ENCODE results near the gene KIF19. TPM values are rescaled to one million over a fixed set of nuclear protein-coding genes. Genes with fewer than 3 reads are reported as not detected.

The KIF19 gene
- total RNA-seq, 2 experiments from 2014 or later, result 0.37 TPM

DNA sequence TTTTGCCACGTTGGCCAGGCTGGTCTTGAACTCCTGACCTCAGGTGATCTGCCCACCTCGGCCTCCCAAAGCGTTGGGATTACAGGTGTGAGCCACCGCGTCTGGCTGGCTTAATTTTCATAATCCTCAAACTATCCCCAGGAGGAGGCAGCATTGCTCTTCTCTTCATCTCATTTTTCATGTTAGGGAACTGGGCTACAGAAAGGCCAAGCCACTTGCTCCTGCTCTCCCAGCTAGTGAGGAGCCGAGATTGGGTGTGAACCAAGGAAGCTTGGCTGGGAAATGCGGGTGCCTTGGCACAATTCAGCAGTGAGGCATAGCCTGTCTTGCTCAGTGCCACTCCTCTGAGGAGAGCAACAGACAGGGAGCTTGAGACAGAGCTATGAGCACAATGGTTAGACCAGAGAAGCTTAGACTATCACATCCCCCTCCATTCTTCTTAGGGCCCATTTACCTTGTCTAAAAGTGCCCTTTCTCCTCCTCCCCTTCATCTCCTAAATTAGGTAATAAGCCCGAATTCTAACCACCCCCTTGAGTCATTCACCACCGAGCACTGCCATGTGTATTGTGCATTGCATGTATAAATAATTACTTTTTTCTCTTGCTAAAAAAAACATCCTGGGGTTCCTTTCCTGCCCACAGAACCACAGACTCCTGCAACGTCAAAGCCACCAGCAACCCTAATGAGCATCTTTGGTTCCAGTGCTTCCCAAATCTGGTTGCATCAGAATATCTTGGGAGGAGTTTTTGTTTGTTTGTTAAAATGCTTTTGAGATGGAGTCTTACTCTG, 20.0 kb upstream of the KIF19 start:
- Mint-ChIP-seq H3K27me3 (ENCODE audit: low read depth) (peaks cover 4% of the 10 kb centered on the region), H3K27ac (no peak overlapping the region), H3K36me3 (ENCODE audit: low read depth) (no peaks in the 10 kb centered on the region), H3K9me3 (ENCODE audit: insufficient read depth) (no peaks in the 10 kb centered on the region), H3K4me1 (ENCODE audit: low read depth) (peaks cover 20% of the 10 kb centered on the region), H3K4me3 (no peak overlapping the region)
- DNase-seq, result no peak
- ChIA-PET POLR2A (no interaction called here), CTCF (interaction anchor here (0.9 to 1.3 kb wide), 3 partner anchors 10 to 47 kb away, joined by 3 to 4 read pairs (median 3); no protein-coding TSS in a partner anchor)
- no peak for ATAC-seq

DNA sequence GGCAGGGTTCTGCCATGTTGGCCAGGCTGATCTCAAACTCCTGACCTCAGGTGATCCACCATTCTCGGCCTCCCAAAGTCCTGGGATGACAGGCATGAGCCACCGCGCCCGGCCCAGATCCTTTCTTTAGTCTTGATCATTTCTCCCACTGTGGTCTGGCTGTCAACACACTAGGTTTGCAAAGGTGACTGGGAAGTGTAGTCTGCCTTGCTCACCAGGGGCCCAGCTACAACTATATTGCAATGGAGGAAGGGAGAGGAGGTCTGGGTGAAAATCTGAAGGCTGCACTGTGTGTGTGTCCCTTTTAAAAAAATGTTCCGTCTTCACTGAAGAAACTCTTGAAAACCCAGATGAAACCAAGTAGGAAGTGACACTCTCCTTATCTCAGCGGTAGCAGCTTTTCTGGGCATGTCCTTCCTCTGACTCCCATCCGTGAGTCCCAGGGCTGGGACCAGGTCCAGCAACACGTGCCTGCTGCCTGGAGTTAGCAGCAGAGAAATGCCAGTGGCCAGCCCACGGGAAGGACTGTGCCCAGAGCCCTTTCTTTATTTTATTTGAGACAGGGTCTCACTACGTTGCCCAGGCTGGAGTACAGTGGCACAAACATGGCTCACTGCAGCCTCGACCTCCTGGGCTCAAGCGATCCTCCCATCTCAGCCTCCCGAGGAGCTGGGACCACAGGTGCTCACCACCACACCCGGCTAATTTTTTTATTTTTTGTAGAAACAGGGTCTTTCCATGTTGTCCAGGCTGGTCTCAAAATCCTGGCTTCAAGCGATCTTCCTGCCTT, 17.8 kb upstream of the KIF19 start:
- ChIA-PET POLR2A (no interaction called here), CTCF (interaction anchor here (1.6 kb wide), 1 partner anchor 60 kb away, joined by 4 read pairs; no protein-coding TSS in a partner anchor)
- Mint-ChIP-seq H3K4me1 (ENCODE audit: low read depth) (peaks cover 17% of the 10 kb centered on the region), H3K4me3 (no peak overlapping the region), H3K36me3 (ENCODE audit: low read depth) (no peaks in the 10 kb centered on the region), H3K27ac (no peak overlapping the region), H3K27me3 (ENCODE audit: low read depth) (peaks cover 4% of the 10 kb centered on the region), H3K9me3 (ENCODE audit: insufficient read depth) (no peaks in the 10 kb centered on the region)
- ATAC-seq (no peak), DNase-seq (no peak)

DNA sequence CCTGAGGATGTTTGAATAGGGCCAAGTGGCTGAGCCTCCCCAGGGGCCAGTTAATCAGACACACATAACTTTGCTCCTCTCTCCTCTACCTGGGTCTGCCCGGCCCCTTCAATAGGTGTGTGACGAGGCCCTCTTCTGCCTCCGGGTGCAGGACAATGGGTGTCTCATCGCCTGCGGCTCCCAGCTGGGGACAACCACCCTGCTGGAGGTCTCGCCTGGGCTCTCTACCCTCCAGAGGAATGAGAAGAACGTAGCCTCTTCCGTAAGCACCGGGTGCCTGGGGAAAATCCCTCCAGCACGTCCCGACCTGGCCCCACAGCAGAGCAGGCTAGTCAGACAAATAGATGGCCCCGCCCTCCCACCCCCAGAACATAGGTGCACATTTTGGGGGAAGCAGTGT, 16.1 kb upstream of the KIF19 start:
- Mint-ChIP-seq H3K36me3 (ENCODE audit: low read depth) (no peaks in the 10 kb centered on the region), H3K27me3 (ENCODE audit: low read depth) (peaks cover 4% of the 10 kb centered on the region), H3K9me3 (ENCODE audit: insufficient read depth) (no peaks in the 10 kb centered on the region), H3K4me1 (ENCODE audit: low read depth) (peaks cover 17% of the 10 kb centered on the region), H3K27ac (no peak overlapping the region), H3K4me3 (no peak overlapping the region)
- ATAC-seq (no peak), DNase-seq (no peak)
- ChIA-PET POLR2A (interaction anchor here (0.7 kb wide), 1 partner anchor 26 kb away, joined by 4 read pairs; no protein-coding TSS in a partner anchor), CTCF (no interaction called here)

DNA sequence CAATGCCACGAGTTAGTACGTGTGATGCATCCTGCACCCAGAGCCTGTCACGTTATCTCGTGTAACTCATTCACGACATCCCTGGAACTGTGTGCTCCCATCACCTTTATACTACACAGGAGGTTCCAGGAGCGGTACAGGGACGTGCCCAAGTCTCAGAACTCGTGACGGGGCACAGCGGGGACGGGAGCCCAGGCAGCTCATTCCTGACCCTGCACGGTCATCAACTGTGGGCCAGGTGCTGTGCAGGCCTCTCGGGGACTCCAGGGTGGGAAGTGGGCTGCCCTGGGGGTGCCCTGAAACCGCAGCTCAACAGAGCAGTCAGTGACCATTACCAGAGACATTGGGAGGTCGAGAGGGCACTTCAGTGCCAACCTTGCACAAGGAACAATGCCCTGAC, 11.1 kb upstream of the KIF19 start:
- ChIA-PET CTCF (no interaction called here), POLR2A (no interaction called here)
- no peaks in the 10 kb centered on the region for H3K4me1 Mint-ChIP-seq (ENCODE audit: low read depth)
- H3K4me3 Mint-ChIP-seq, result no peak overlapping the region
- no peak for ATAC-seq
- DNase-seq, result no peak
- H3K27ac Mint-ChIP-seq, result no peak overlapping the region
- no peaks in the 10 kb centered on the region for H3K27me3 Mint-ChIP-seq (ENCODE audit: low read depth)
- H3K9me3 Mint-ChIP-seq (ENCODE audit: insufficient read depth), result no peaks in the 10 kb centered on the region
- H3K36me3 Mint-ChIP-seq (ENCODE audit: low read depth), result no peaks in the 10 kb centered on the region

DNA sequence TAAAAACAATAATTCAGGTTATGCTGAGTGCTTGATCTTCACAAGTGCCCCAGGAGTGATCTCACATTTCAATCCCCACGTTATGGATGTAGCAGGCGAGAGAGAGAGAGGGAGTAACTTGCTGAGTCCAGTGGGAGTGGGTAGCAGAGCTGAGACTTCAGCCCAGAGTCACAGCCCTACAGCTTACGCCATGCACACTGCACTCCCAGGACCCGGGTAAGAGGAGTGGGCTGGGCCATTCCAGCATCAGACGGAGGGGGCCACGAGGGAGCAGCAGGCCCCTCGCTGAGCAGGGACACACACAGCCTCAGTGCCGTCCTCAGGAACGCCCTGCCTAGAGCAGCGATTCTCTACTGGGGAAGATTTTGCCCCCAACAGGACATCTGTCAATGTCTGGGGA, 9.8 kb upstream of the KIF19 start:
- CTCF ChIA-PET, result interaction anchor here (1.9 kb wide), 1 partner anchor 15 kb away, joined by 4 read pairs; no protein-coding TSS in a partner anchor
- no peaks in the 10 kb centered on the region for H3K36me3 Mint-ChIP-seq (ENCODE audit: low read depth)

DNA sequence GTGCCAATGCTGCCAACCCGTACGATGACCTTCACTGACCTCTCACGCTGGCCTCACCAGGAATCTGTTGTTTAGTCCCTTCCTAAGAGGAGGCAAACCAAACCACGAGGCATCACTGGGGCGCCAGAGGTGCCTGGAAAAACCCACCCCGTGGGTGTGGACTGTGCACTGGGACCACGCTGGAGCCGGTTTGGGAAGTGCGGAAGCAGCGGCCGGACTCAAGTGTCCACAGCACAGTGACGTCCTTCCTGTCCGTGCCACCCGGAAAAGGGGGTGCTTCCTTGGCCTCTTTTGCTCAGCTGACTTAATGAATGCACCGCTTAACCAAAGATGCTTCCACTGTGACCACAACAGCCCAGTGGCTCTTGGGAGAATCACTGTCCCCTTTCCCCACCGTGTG, 9.0 kb upstream of the KIF19 start:
- Mint-ChIP-seq H3K4me3 (no peak overlapping the region), H3K27ac (no peak overlapping the region), H3K9me3 (ENCODE audit: insufficient read depth) (no peaks in the 10 kb centered on the region), H3K27me3 (ENCODE audit: low read depth) (peaks cover 5% of the 10 kb centered on the region), H3K36me3 (ENCODE audit: low read depth) (no peaks in the 10 kb centered on the region), H3K4me1 (ENCODE audit: low read depth) (no peaks in the 10 kb centered on the region)
- ChIA-PET CTCF (interaction anchor here (1.9 kb wide), 1 partner anchor 16 kb away, joined by 4 read pairs; no protein-coding TSS in a partner anchor), POLR2A (no interaction called here)
- DNase-seq, result no peak
- ATAC-seq, result no peak

More for the DNA sequence above, 9.8 kb upstream of the KIF19 start:
- no peak overlapping the region for H3K4me3 Mint-ChIP-seq
- POLR2A ChIA-PET, result no interaction called here
- DNase-seq, result no peak
- H3K27ac Mint-ChIP-seq, result no peak overlapping the region
- ATAC-seq, result no peak
- H3K9me3 Mint-ChIP-seq (ENCODE audit: insufficient read depth), result no peaks in the 10 kb centered on the region
- no peaks in the 10 kb centered on the region for H3K4me1 Mint-ChIP-seq (ENCODE audit: low read depth)
- H3K27me3 Mint-ChIP-seq (ENCODE audit: low read depth), result no peaks in the 10 kb centered on the region

DNA sequence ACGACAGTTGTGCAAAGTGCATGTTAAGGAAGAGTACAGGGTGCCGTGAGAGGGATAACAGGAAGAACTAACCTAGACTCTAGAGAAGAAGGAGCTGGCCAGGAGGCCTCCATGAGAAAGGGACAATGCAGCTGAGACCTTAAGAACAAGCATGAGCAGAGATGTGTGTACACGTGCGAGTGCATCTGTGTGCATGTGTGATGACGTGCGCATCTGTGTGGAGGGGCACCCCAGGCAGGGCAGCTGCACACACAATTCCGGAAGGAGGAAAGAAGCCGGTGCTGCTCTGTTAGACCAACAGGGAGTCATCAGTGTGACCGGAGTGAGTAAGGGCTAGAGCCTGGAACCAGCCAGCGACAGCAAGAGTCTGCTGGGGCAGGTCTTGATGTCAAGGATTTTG, 7.6 kb upstream of the KIF19 start:
- ATAC-seq (no peak), DNase-seq (no peak)
- H3K27ac Mint-ChIP-seq, result no peak overlapping the region
- H3K4me1 Mint-ChIP-seq (ENCODE audit: low read depth), result no peaks in the 10 kb centered on the region
- ChIA-PET POLR2A (no interaction called here), CTCF (no interaction called here)
- no peaks in the 10 kb centered on the region for H3K36me3 Mint-ChIP-seq (ENCODE audit: low read depth)
- H3K27me3 Mint-ChIP-seq (ENCODE audit: low read depth), result peaks cover 11% of the 10 kb centered on the region
- H3K9me3 Mint-ChIP-seq (ENCODE audit: insufficient read depth), result no peaks in the 10 kb centered on the region
- H3K4me3 Mint-ChIP-seq, result no peak overlapping the region

DNA sequence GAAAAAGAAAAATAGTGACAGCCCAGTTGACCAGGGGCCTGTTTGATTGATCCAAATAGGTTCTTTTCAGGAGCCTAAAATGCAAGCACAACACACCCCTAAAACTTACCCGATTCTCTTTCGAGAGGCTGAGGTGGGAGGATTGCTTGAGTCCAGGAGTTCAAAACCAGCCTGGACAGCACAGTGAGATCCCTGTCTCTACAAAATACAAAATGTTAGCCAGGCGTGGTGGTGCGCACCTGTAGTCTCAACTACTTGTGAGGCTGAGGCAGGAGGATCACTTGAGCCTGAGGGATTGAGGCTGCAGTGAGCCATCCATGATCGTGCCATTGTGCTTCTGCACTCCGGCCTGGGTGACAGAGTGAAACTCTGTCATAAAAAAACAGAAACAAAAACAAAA, 1.5 kb upstream of the KIF19 start:
- CTCF ChIA-PET, result no interaction called here
- POLR2A ChIA-PET, result no interaction called here
- Mint-ChIP-seq H3K27me3 (ENCODE audit: low read depth) (peaks cover 27% of the 10 kb centered on the region), H3K27ac (no peak overlapping the region), H3K9me3 (ENCODE audit: insufficient read depth) (no peaks in the 10 kb centered on the region), H3K36me3 (ENCODE audit: low read depth) (no peaks in the 10 kb centered on the region), H3K4me1 (ENCODE audit: low read depth) (peaks cover 33% of the 10 kb centered on the region), H3K4me3 (no peak overlapping the region)
- ATAC-seq, result no peak
- no peak for DNase-seq

DNA sequence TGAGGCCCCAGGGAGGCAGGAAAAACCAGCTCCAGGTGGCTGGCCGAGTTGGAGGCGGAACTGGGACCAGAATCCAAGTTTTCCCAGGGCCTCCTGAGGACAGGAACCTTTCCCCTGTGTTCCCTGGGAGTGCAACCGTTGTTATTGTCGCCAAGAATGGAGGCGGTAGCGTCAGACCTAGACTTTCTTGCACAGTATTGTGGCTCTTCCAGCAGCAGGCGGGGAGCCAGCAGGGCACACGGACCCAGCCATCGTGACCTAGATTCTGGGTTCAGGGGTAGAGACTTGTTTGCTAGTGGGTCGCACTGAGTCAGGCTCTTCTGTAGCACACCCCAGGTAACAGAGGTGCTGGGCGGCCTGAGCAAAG, 667 bp upstream of the KIF19 start:
- DNase-seq, result no peak
- H3K4me1 Mint-ChIP-seq (ENCODE audit: low read depth), result peaks cover 36% of the 10 kb centered on the region
- no peak overlapping the region for H3K27ac Mint-ChIP-seq
- POLR2A ChIA-PET, result no interaction called here
- ATAC-seq, result no peak
- no peak overlapping the region for H3K4me3 Mint-ChIP-seq
- peaks cover 27% of the 10 kb centered on the region for H3K27me3 Mint-ChIP-seq (ENCODE audit: low read depth)
- CTCF ChIA-PET, result no interaction called here
- no peaks in the 10 kb centered on the region for H3K9me3 Mint-ChIP-seq (ENCODE audit: insufficient read depth)
- H3K36me3 Mint-ChIP-seq (ENCODE audit: low read depth), result no peaks in the 10 kb centered on the region

DNA sequence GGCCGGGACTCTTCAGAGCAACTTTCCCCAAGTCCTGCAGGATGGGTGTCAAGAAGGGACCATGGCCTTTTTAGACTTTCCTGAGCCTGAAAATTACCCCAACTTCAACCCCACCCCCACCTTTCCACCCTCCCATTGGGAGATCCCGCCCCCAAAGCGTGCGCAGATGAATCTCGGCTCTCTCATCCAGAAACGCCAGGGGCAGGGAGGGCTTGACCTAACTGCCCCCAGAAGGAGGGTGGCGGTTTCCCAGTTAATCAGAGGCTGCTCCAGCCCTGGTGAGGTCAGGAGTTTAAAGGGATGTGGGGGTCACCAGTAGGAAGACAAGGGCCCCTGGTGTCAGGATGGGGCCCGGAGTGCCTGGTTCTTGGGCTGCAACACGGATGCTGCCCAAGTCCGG, 480 bp downstream of the KIF19 start:
- H3K4me1 Mint-ChIP-seq (ENCODE audit: low read depth), result peaks cover 36% of the 10 kb centered on the region
- no peak overlapping the region for H3K27ac Mint-ChIP-seq
- ChIA-PET CTCF (no interaction called here), POLR2A (no interaction called here)
- H3K27me3 Mint-ChIP-seq (ENCODE audit: low read depth), result peaks cover 27% of the 10 kb centered on the region
- no peaks in the 10 kb centered on the region for H3K9me3 Mint-ChIP-seq (ENCODE audit: insufficient read depth)
- peak overlapping the region; percentile 28 for H3K4me3 Mint-ChIP-seq
- no peak for ATAC-seq
- DNase-seq, result no peak
- H3K36me3 Mint-ChIP-seq (ENCODE audit: low read depth), result no peaks in the 10 kb centered on the region

DNA sequence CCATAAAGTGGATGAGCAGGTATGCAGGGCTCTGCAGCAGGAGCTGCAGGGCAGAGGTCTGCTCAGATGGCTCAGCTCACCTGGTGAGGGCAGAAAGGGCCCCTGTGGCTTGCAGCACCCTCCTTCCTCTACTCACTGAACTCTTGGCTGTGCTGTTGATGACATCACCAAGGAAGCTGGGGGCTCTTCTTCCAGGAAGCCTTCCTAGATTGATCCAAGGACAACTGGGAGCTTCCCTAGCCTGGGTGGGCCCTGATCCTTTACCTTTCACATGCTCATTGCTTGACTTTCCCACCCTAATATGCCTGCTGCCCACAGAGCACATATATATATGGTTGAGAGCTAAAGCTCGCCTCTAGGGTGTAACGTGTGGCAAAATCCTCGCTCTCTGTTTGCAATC, 2.5 kb downstream of the KIF19 start:
- no peak for ATAC-seq
- Mint-ChIP-seq H3K4me3 (no peak overlapping the region), H3K36me3 (ENCODE audit: low read depth) (no peaks in the 10 kb centered on the region), H3K27ac (no peak overlapping the region), H3K27me3 (ENCODE audit: low read depth) (peaks cover 16% of the 10 kb centered on the region), H3K9me3 (ENCODE audit: insufficient read depth) (no peaks in the 10 kb centered on the region), H3K4me1 (ENCODE audit: low read depth) (peaks cover 36% of the 10 kb centered on the region)
- CTCF ChIA-PET, result interaction anchor here (0.7 to 1.6 kb wide), 2 partner anchors 17 to 125 kb away, joined by 3 read pairs; partner anchors contain the start of gene RPL38
- DNase-seq, result no peak
- POLR2A ChIA-PET, result no interaction called here

DNA sequence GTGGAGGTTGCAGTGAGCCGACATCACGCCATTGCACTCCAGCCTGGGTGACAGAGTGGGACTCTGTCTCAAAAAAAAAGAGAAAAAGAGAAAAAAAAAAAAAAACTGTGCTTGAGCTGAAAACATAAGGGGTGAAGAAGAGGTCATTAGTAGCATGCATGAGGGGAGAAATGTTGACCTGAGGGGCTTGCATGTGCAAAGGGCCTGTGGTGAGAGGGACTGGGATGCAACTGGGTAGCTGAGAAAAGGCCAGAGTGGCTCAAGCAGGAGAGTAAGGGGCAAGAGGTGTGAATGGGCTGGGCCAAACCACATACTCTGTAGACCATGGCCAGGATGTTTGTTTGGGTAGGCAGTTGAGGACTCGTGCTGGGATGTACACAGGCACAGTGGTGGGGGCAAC, 3.4 kb downstream of the KIF19 start:
- Mint-ChIP-seq H3K27me3 (ENCODE audit: low read depth) (peaks cover 13% of the 10 kb centered on the region), H3K4me3 (no peak overlapping the region), H3K27ac (peak overlapping the region; percentile 67), H3K36me3 (ENCODE audit: low read depth) (no peaks in the 10 kb centered on the region), H3K9me3 (ENCODE audit: insufficient read depth) (no peaks in the 10 kb centered on the region), H3K4me1 (ENCODE audit: low read depth) (peaks cover 35% of the 10 kb centered on the region)
- CTCF ChIA-PET, result interaction anchor here (1.6 kb wide), 1 partner anchor 125 kb away, joined by 3 read pairs; the partner anchor contains the start of gene RPL38
- POLR2A ChIA-PET, result no interaction called here
- DNase-seq, result no peak
- ATAC-seq, result no peak

Data from activated CD8-positive, alpha-beta T cell treated with anti-CD3 and anti-CD28 coated beads, Interleukin-2, amount 10 ng/mL, durations not matched to agents 7 days and 5 days (primary cell).